ENCODE measurements around the gene TREML2. TPM values are rescaled to one million over a fixed set of nuclear protein-coding genes. Genes with fewer than 3 reads are reported as not detected.

Gene TREML2
- polyA plus RNA-seq, 1 donor = 0.43 TPM

DNA sequence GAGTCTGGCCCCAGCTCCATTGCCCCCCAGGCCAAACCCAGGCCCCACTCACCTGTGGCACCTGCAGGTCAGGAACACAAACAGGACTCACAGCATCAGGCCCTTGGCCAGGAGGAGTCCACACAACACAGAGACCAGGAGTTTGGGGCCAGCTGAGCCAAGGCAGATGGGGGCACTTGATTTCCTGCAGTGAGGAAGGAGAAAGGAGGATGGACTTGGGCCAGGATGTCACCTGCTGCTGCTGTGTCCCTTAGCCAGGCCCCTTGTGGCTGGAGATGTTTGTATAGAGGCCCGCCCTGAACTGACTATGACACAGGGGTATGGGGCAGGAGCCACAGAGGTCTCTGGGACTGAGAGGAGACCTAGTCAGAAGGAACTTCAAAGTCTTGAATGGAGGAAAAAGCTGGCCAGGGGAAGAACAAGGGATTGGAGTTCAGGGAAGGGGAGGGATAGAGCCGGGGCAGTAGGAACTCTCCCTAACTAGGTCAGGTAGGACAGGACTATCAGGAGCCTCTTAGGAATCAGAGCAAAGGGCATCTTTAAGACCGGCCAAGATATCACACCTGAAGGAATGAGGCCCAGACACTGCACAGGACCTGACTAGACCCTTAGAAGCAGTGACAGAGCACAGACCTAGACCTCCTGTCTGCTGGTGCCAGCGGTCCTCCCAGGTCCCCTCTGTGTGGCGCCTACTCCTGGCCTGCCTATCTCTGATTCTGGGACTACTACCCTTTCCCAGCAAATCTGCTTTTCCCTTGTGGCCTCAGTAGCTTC, 8.8 kb upstream of the TREML2 start:
- H3K36me3 ChIP-seq (ENCODE audit: control insufficient read depth, insufficient read depth, low read length) = no peaks in the 10 kb centered on the region
- H3K4me3 ChIP-seq (ENCODE audit: low read length) = no peak overlapping the region
- H3K4me1 ChIP-seq (ENCODE audit: control insufficient read depth, insufficient read depth, low read length) = peaks cover 8% of the 10 kb centered on the region
- no peaks in the 10 kb centered on the region for H3K9me3 ChIP-seq (ENCODE audit: control insufficient read depth, low read depth, low read length)
- peak; percentile 61 to 79 for DNase-seq
- WGBS (ENCODE audit: insufficient coverage, low lambda C conversion rate) = no CpG with 5 or more reads among the region's 5 CpGs
- H3K27ac ChIP-seq (ENCODE audit: low read length) = peak overlapping the region; percentile 12
- no peaks in the 10 kb centered on the region for H3K27me3 ChIP-seq (ENCODE audit: control insufficient read depth, insufficient read depth, low read length)

DNA sequence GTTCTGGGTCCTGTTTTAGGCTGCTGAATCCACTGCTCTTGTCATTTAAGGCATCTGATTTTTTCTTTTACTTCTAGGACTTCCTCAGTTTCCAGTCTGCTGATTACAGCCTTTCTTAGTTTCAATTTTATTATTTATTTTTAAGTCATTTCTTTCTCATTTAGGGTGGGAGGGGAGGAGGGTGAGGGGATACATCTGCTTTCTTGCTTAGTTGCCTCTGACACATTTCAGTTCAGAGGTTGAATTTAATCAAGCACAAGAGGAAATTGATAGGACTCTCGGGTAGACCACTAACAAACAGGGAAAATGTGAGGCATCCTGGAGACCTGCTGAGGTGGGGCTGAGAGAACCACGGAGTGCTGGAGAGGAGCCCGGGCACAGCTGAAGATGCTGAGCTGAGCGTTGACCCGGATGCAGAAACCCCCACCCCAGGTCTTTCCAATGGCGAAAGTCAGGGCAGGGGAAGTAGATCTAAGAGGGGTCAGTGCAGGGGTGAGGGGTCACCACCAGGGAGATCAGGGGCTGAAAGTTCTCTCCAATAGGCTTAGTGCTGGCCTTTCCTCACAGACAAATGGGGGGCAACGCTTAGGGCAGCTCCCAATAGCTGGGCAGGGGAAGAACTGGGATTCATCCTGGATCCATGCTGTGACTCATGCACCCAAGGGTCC, 7.6 kb upstream of the TREML2 start:
- no peaks in the 10 kb centered on the region for H3K9me3 ChIP-seq (ENCODE audit: control insufficient read depth, low read depth, low read length)
- DNase-seq = no peak
- no peaks in the 10 kb centered on the region for H3K36me3 ChIP-seq (ENCODE audit: control insufficient read depth, insufficient read depth, low read length)
- no CpG with 5 or more reads among the region's 7 CpGs for WGBS (ENCODE audit: insufficient coverage, low lambda C conversion rate)
- no peak overlapping the region for H3K4me3 ChIP-seq (ENCODE audit: low read length)
- no peak overlapping the region for H3K27ac ChIP-seq (ENCODE audit: low read length)
- H3K27me3 ChIP-seq (ENCODE audit: control insufficient read depth, insufficient read depth, low read length) = no peaks in the 10 kb centered on the region
- H3K4me1 ChIP-seq (ENCODE audit: control insufficient read depth, insufficient read depth, low read length) = peaks cover 8% of the 10 kb centered on the region

DNA sequence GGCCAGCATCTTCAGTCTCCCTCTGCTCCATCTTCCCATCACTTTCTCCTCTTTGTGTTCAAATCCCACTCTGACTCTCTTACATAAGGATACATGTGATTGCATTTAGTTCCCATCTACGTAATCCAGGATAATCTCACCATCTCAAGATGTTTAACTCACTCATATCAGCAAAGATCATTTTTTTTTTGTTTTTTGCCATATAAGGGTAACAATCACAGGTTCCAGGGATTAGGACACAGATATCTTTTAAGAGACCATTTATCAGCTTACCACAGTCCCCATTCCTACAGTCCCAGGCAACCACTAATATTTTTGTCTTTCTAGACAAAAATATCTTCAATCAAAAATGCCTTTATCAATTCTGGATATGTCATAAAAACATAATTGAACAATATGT, 3.2 kb upstream of the TREML2 start:
- no peaks in the 10 kb centered on the region for H3K4me1 ChIP-seq (ENCODE audit: control insufficient read depth, insufficient read depth, low read length)
- H3K36me3 ChIP-seq (ENCODE audit: control insufficient read depth, insufficient read depth, low read length) = no peaks in the 10 kb centered on the region
- WGBS (ENCODE audit: insufficient coverage, low lambda C conversion rate) = 89% methylated on average over 1 of the region's 1 CpG
- H3K9me3 ChIP-seq (ENCODE audit: control insufficient read depth, low read depth, low read length) = no peaks in the 10 kb centered on the region
- no peak overlapping the region for H3K4me3 ChIP-seq (ENCODE audit: low read length)
- no peaks in the 10 kb centered on the region for H3K27me3 ChIP-seq (ENCODE audit: control insufficient read depth, insufficient read depth, low read length)
- no peak for DNase-seq
- H3K27ac ChIP-seq (ENCODE audit: low read length) = no peak overlapping the region

DNA sequence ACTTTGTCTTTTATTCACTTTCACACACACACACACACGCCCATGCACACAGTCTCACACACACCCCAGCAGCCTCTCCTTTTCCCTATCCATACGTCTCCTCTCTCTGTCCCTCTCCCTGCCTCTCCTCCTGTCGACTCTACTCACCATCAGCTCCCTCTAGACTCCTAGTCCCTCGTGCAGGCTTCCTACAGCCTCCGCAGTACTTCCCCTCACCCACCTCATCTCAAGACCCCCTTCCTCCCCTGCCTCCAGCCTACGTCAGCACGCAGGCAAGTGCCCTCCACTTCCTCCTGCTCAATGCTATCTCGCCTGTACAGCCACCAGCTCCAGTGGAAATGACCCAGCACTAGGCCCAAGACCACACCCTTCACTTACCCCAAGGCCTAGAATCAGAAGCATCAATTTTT, 820 bp upstream of the TREML2 start:
- WGBS (ENCODE audit: insufficient coverage, low lambda C conversion rate) = no CpG with 5 or more reads among the region's 8 CpGs
- Histone ChIP-seq H3K4me1 (ENCODE audit: control insufficient read depth, insufficient read depth, low read length) (no peaks in the 10 kb centered on the region), H3K27me3 (ENCODE audit: control insufficient read depth, insufficient read depth, low read length) (peaks cover 6% of the 10 kb centered on the region), H3K36me3 (ENCODE audit: control insufficient read depth, insufficient read depth, low read length) (no peaks in the 10 kb centered on the region), H3K27ac (ENCODE audit: low read length) (no peak overlapping the region), H3K4me3 (ENCODE audit: low read length) (no peak overlapping the region), H3K9me3 (ENCODE audit: control insufficient read depth, low read depth, low read length) (no peaks in the 10 kb centered on the region)
- DNase-seq = no peak

DNA sequence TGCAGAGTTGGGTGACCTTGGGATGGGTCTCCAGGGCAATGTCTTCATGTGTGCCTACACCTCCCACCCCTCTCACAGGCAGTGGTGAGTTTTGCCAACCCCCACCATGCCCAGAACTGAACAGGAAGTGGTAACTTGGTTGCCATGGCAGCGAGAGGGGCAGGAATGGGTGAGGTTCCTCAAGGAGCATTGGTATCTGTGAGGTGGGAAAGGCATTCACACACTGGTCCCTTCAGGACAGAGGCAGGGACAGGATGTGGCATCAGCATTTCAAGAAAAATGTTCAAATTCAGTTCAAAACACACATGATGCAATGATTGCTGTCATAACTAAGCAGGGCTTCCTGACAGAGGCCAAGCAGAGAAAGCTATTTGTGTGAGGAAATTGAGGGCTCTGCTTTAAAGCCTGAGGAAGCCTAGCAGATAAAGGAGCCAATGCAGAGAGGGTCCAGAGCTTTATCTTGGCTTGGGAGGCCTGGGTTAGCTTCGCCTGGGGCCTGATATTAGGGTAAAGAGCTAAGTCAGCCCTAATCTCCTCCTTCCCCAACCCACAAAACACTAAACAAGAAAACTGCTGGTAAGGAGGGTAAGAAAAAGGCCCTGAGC, 551 bp downstream of the TREML2 start:
- Histone ChIP-seq H3K9me3 (ENCODE audit: control insufficient read depth, low read depth, low read length) (no peaks in the 10 kb centered on the region), H3K27ac (ENCODE audit: low read length) (no peak overlapping the region), H3K27me3 (ENCODE audit: control insufficient read depth, insufficient read depth, low read length) (peaks cover 17% of the 10 kb centered on the region), H3K4me3 (ENCODE audit: low read length) (no peak overlapping the region), H3K4me1 (ENCODE audit: control insufficient read depth, insufficient read depth, low read length) (no peaks in the 10 kb centered on the region), H3K36me3 (ENCODE audit: control insufficient read depth, insufficient read depth, low read length) (no peaks in the 10 kb centered on the region)
- peak in 1 of 2 donors; percentile 24 for DNase-seq
- no CpG with 5 or more reads among the region's 2 CpGs for WGBS (ENCODE audit: insufficient coverage, low lambda C conversion rate)

DNA sequence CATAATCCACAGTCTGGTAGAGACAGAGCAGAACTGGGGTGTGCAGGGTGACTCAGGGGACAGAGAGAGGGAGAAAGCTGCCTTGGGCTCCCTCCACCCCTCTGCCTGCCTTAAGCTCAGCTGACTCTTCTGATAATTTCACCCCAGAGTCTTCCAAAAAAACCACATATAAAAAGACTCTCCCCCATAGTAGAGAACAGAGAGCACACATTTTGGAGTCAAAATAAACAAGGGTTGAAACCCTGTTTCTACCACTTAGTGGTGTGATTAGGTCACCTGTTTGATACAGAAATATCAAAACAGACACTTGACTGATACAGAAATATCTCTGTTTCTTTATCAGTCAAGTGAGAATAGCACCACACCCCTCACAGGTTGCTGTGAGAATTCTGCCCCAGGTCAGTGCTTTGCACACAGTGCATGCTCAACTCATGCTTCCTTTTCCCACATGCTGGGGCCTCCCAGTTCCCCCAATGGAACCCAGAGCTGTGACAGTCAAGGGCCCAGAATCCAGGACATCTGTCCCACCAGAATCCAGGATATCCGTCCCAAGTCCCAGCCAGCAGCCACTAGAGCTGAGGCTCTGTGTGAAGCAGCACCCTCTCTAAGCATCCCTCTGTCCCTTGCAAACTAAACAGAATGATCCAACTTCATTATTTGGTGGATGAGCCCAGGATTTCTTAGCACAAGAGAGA, 1.2 kb downstream of the TREML2 start:
- peak; percentile 17 to 35 for DNase-seq
- Histone ChIP-seq H3K4me1 (ENCODE audit: control insufficient read depth, insufficient read depth, low read length) (no peaks in the 10 kb centered on the region), H3K4me3 (ENCODE audit: low read length) (no peak overlapping the region), H3K27me3 (ENCODE audit: control insufficient read depth, insufficient read depth, low read length) (peaks cover 24% of the 10 kb centered on the region), H3K27ac (ENCODE audit: low read length) (no peak overlapping the region), H3K36me3 (ENCODE audit: control insufficient read depth, insufficient read depth, low read length) (no peaks in the 10 kb centered on the region), H3K9me3 (ENCODE audit: control insufficient read depth, low read depth, low read length) (no peaks in the 10 kb centered on the region)
- WGBS (ENCODE audit: insufficient coverage, low lambda C conversion rate) = no CpG with 5 or more reads among the region's 1 CpG

DNA sequence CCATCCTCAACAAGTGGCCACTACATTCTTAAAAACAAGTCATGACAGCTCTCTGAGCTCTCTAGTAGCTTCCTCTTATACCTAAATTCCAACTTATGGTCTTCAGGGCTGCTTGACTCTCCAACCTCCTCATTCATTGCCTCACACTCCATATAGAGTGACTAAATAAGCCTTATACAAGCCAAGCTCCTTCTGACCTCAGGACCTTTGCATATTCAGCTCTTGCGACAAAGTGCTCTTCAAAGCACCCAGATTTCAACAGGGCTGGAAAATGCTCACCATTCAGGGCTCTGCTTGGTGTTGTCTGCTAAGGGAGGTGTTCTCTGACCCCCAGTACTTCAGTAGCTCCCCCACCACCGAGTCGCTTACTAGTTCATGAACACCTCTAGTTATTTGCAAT, 3.7 kb downstream of the TREML2 start:
- H3K27me3 ChIP-seq (ENCODE audit: control insufficient read depth, insufficient read depth, low read length) = peaks cover 36% of the 10 kb centered on the region
- no CpG with 5 or more reads among the region's 3 CpGs for WGBS (ENCODE audit: insufficient coverage, low lambda C conversion rate)
- H3K4me1 ChIP-seq (ENCODE audit: control insufficient read depth, insufficient read depth, low read length) = no peaks in the 10 kb centered on the region
- DNase-seq = no peak
- H3K4me3 ChIP-seq (ENCODE audit: low read length) = no peak overlapping the region
- H3K27ac ChIP-seq (ENCODE audit: low read length) = no peak overlapping the region
- no peaks in the 10 kb centered on the region for H3K36me3 ChIP-seq (ENCODE audit: control insufficient read depth, insufficient read depth, low read length)
- H3K9me3 ChIP-seq (ENCODE audit: control insufficient read depth, low read depth, low read length) = no peaks in the 10 kb centered on the region

DNA sequence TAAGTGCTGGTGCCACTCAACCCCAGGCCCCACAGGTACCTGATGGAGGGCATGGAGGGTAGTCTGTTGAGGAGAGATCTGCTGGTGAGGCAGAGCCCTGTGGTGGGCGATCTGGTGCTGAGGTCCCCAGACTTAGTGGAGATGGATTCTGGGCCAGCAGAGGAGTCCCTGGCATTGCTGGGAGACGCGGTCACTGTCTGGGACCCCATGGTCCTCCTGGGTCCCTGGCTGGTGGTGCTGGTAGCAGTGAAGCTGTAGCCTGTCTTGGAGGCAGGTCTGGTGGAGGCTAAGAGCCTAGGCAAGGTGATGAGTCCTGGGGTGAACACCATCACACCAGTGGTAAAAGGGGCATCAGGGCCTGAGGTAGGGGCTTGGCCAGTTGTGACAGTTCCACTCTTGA, 6.6 kb downstream of the TREML2 start:
- H3K27ac ChIP-seq (ENCODE audit: low read length) = no peak overlapping the region
- peaks cover 40% of the 10 kb centered on the region for H3K27me3 ChIP-seq (ENCODE audit: control insufficient read depth, insufficient read depth, low read length)
- H3K4me3 ChIP-seq (ENCODE audit: low read length) = no peak overlapping the region
- no peak for DNase-seq
- no CpG with 5 or more reads among the region's 3 CpGs for WGBS (ENCODE audit: insufficient coverage, low lambda C conversion rate)
- H3K9me3 ChIP-seq (ENCODE audit: control insufficient read depth, low read depth, low read length) = no peaks in the 10 kb centered on the region
- no peaks in the 10 kb centered on the region for H3K36me3 ChIP-seq (ENCODE audit: control insufficient read depth, insufficient read depth, low read length)
- H3K4me1 ChIP-seq (ENCODE audit: control insufficient read depth, insufficient read depth, low read length) = no peaks in the 10 kb centered on the region

DNA sequence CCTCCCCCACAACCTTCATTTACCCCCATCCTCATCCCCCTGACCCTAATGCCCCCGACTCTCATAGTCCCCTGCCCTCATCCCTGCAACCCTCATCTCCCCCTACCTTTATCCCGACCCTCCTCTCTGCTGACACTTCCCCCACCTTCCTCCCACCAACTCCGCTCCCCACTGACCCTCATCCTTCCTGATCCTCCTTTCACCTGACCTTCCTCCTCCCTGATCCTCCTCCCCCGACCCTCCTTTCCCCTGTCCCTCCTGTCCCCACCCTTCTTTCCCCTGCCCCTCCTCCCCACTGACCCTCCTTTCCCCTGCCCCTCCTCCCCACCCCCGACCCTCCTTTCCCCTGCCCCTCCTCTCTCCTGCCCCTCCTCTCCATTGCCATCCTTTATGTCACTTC, 7.1 kb downstream of the TREML2 start:
- WGBS (ENCODE audit: insufficient coverage, low lambda C conversion rate) = no CpG with 5 or more reads among the region's 5 CpGs
- Histone ChIP-seq H3K27ac (ENCODE audit: low read length) (no peak overlapping the region), H3K4me3 (ENCODE audit: low read length) (no peak overlapping the region), H3K36me3 (ENCODE audit: control insufficient read depth, insufficient read depth, low read length) (no peaks in the 10 kb centered on the region), H3K4me1 (ENCODE audit: control insufficient read depth, insufficient read depth, low read length) (no peaks in the 10 kb centered on the region), H3K27me3 (ENCODE audit: control insufficient read depth, insufficient read depth, low read length) (peaks cover 40% of the 10 kb centered on the region), H3K9me3 (ENCODE audit: control insufficient read depth, low read depth, low read length) (no peaks in the 10 kb centered on the region)
- no peak for DNase-seq

DNA sequence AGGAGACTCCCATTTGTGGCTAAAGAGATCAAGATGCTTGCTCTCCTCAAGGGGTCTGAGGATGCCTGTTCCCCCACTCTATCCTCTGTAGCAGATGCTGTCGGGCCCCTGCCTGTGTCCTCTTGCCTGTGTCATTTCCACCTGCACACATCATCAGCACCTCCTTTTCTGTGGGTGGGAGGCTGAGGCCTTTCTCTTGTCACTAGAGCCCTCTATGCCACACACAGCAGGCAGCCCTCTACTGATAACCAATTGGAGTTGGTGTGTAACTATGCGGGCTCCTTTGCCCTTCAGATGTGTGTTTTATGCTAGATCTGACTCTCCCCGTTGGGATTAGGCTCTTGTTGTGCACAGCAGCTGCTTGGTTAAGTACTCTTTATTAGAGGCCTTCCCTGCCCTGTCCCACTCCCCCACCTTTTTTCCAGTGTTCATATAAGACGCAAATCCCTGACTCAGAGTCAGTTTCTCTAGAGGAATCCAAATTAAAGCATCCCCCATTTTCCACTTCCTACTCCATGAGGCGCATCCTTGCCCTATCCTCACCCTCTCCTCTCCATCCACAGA, 7.7 kb downstream of the TREML2 start:
- no peak overlapping the region for H3K27ac ChIP-seq (ENCODE audit: low read length)
- no peaks in the 10 kb centered on the region for H3K36me3 ChIP-seq (ENCODE audit: control insufficient read depth, insufficient read depth, low read length)
- DNase-seq = no peak
- no peak overlapping the region for H3K4me3 ChIP-seq (ENCODE audit: low read length)
- H3K9me3 ChIP-seq (ENCODE audit: control insufficient read depth, low read depth, low read length) = no peaks in the 10 kb centered on the region
- H3K27me3 ChIP-seq (ENCODE audit: control insufficient read depth, insufficient read depth, low read length) = peaks cover 40% of the 10 kb centered on the region
- WGBS (ENCODE audit: insufficient coverage, low lambda C conversion rate) = 86% methylated on average over 2 of the region's 5 CpGs
- no peaks in the 10 kb centered on the region for H3K4me1 ChIP-seq (ENCODE audit: control insufficient read depth, insufficient read depth, low read length)
